Stimulated activated CD8-positive, alpha-beta memory T cell treated with anti-CD3 and anti-CD28 coated beads, Interleukin-12 subunit alpha, Interleukin-12 subunit beta, amount 100 ng/mL, for 24 hours (primary cell): ENCODE measurements around the gene SNAP29.
"Not testable (repeated sequence)": the region's sequence is repeated elsewhere in the genome, so short reads cannot be mapped to it uniquely, and the experiment has no call there.

Experiments
- DNase-seq: peaks from one replicate; pipeline ENCODE4 v3.0.0-alpha.2; 2020; ENCODE audit errors: extremely low read depth

SNAP29 gene

GRCh38 chr22:20858615-20859416 is at the start of gene SNAP29, which contains the start of gene PI4KA:
SNAP29 (plus strand) TSS chr22:20859007; CDS start chr22:20859111, 104 bp downstream.
PI4KA (minus strand) TSS chr22:20858811; CDS start chr22:20858725, 86 bp downstream.
- DNase-seq = peak; percentile 95

DNA sequence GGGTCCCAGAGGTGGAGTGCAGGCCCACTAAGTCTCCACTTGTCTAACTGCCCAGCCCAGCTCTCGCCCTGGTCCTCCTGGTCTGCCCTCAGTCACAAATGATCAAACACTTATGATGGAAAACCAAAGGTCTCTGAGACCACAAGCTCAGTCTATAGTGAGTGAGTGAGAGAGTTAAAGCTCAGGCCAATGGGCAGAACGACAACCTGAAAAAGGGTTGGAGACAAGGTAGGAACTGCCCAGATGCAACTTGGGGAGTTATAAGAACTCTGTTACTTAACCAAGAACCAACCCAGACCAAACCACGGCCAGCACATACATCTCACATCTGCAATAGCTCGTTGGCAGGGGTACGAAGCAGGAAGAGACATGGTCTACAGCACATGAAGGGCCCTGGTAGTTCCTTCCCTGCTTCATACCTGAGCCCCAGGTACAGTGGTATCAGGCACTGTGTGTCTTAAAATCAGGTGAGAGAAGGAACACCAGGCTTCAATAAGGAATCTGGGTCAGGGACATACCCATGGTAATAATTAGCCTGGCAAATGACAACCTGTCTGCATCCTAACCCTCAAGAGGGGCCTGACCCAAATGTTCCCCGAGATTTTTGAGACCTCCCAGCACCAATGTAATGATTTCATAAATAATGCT is 49.1 kb upstream of the SNAP29 start:
- no peak for DNase-seq

DNA sequence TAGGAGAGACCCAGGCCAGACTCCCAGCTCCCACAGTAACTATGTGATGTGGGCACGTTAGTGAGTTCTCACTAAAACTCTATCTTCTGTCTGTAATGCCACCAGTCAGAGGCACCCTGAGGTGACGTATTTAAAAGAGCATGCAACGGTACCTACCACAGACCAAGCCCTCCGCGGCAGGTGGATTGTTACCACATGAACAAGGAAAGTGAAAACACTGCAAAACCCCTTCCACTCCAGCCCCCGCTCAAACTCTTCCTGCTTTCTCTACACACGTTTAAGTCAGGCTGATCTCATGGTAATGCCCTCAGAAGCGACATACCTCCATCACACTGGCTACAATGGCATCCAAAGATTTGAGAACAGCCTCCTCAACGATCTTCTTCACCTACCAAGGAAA is 48.2 kb upstream of the SNAP29 start:
- no peak for DNase-seq

DNA sequence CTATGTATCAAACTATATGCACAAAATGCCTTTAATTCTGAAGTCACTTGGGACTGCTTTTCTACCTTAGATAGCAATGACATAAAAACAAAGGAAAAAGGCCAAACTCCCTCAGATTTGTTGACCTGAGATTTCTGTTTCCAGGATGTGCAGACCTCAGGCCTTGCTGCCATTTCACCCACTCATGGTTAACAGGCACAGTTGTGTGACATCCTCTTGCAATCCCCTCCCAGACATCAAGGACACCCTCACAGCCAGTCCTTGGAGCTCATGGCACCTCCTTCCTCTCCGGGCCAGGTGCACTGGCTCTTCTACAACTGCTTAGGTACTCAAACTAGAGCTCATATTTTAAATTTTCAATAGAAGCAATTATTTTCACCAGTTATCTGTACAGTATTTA is 47.6 kb upstream of the SNAP29 start:
- no peak for DNase-seq

GRCh38 chr22:20811971-20812660 is 46.7 kb upstream of the SNAP29 start:
- no peak for DNase-seq

- DNase-seq = no peak
Measured at GRCh38 chr22:20813056-20813455, 45.8 kb upstream of the SNAP29 start.

DNA sequence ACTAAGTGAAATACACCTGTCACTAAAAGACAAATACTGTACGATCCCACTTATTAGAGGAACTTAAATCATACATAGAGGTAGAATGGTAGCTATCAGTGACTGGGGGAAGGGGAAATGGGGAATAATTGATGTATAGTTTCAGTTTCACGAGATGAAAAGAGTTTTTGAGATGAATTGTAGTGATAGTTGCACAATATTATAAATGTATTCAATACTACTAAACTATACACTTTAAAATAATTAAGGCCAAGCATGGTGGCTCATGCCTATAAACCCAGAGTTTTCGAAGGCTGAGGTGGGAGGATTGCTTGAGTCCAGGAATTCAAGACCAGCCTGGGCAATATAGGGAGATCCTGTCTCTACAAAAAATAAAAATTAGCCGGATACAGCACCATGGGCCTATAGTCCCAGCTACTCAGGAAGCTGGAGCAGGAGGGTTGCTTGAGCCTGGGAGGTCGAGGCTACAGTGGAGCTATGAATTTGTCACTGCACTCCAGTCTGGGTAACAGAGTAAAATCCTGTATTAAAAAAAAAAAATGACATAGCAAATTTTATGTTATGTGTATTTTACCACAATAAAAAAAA is 44.5 kb upstream of the SNAP29 start:
- DNase-seq = no peak

GRCh38 chr22:20815477-20816050 is 43.2 kb upstream of the SNAP29 start:
- no peak for DNase-seq

- no peak for DNase-seq
Measured at GRCh38 chr22:20816559-20816958, 42.2 kb upstream of the SNAP29 start.

GRCh38 chr22:20818471-20818870 is 40.3 kb upstream of the SNAP29 start:
- DNase-seq = no peak

DNA sequence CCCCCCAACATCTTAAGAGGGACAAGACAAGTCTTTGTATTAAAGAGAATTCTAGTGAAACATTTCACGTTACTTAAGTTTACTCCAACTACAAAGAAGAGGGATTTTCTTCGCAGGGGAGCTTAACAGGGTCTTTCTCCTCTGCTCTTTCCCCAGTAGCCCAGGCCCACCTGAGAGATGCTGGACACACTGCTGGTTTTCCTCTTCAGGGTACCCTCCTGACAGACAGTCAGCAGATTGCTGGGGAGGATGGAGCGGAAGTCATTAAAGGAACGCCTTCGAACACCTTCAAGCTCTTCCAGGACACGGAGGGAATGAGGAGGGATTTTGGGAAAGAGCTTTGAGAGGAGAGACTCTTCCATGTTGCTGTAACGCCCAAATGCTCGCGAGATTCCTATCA is 39.3 kb upstream of the SNAP29 start:
- DNase-seq = no peak

GRCh38 chr22:20821717-20822239 is 37.0 kb upstream of the SNAP29 start:
- DNase-seq = not testable (repeated sequence)

GRCh38 chr22:20822240-20822639 is 36.6 kb upstream of the SNAP29 start:
- DNase-seq = no peak

DNA sequence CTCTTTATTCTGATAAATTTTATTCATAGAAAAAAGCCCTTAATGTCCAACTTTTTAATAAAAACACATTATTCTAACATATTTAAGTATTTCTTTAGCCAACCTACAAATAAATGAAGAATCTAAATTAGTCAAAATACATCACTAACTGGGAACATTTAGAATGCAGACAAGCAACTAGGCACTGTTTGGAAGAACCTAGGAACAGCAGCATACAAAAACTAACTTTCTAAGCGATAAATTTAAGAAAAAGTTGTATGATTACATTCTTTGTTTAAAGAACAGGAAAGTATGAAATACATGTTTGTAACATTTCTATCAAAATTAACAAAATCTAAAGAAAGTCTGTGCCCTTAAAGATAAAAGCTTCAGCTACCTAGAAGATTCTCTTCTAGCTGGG is 35.5 kb upstream of the SNAP29 start:
- no peak for DNase-seq

- DNase-seq = not testable (repeated sequence)
Measured at GRCh38 chr22:20825216-20825615, 33.6 kb upstream of the SNAP29 start.

DNA sequence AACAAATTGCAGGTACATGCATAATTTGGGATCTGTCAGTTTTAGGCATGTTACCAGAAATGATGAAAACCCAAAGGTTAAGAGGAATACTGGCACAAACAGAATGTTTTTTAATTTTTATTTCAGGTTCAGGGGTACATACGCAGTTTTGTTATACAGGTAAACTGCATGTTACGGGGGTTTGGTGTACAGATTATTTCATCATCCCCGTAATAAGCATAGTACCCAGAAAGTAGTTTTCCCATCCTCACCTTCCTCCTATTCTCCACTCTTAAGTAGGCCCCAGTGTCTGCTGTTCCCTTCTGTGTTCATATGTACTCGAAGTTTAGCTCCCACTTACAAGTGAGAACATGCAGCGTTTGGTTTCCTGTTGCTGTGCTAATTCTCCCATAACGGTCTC is 33.2 kb upstream of the SNAP29 start:
- DNase-seq = no peak

- DNase-seq = not testable (repeated sequence)
Measured at GRCh38 chr22:20826373-20827152, 32.2 kb upstream of the SNAP29 start.

DNA sequence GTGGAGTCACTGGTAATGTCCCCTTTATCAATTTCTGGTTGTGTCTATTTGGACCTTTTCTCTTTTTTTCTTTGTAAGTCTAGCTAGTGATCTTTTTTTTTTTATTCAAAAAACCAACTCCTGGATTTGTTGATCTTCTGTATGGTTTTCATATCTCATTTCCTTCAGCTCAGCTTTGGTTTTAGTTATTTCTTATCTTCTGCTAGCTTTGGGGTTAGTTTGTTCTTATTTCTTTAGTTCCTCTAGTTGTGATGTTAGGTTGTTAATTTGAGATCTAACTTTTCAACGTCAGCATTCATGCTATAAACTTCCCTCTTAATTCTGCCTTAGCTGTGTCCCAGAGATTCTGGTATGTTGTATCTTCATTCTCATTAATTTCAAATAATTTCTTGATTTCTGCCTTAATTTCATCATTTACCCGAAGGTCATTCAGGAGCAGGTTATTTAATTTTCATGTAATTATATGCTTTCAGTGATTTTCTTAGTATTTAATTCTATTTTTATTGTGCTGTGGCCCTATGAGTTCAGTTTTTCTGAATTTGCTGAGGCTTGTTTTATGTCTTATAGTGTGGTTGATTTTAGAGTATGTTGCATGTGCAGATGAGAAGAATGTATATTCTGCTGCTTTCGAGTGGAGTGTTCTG is 29.2 kb upstream of the SNAP29 start:
- DNase-seq = no peak

DNA sequence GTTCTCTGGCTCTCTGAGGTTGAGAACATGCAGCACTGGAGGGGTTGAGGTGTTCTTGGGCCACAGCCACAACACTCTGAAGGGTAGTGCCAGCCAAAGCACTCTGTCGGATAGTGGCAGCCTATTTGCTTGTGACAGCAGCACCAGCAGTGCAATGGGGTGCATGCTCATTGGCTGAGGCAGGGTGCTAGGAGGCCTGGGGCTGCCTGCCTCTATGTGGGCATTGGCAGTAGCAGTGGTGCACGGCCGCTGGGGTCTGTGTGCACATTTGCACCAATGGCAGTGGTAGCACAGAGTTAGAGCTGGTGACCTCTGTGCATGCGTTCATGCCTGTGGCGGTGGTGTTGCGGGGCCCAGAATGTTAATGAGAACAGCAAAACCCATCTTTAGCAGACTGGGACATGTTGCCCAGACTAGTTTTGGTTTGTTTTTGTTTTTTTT is 25.6 kb upstream of the SNAP29 start:
- DNase-seq = no peak

- DNase-seq = no peak
Measured at GRCh38 chr22:20834206-20834605, 24.6 kb upstream of the SNAP29 start.
